Cardiac fibroblast (primary cell): Measurements from ENCODE around the gene GAL3ST2.
"Not testable (repeated sequence)": the region's sequence is repeated elsewhere in the genome, so short reads cannot be mapped to it uniquely, and the experiment has no call there.

Source experiments
- DNase-seq, 2 donors: peaks; one replicate each; pipeline versions ENCODE4 v3.0.0 to v3.0.0-alpha.2; 2010; ENCODE audit warnings: low read depth in 2 of 2
- H3K4me3 ChIP-seq, 2 donors: replicated peaks in 1 of 2; 1 replicate in 1 of 2; 2 replicates in 1 of 2; pipeline ENCODE4 v1.5.1; 2011; ENCODE audit warnings: low read depth in 2 of 2, low read length in 2 of 2, mild to moderate bottlenecking in 2 of 2, moderate library complexity in 1 of 2
- TF ChIP-seq, protein P1 (sequence below): IDR thresholded peaks from one replicate; pipeline ENCODE4 v1.5.1; 2011; ENCODE audit warnings: low read depth, mild to moderate bottlenecking, low read length, inconsistent platforms

GAL3ST2 gene

DNA sequence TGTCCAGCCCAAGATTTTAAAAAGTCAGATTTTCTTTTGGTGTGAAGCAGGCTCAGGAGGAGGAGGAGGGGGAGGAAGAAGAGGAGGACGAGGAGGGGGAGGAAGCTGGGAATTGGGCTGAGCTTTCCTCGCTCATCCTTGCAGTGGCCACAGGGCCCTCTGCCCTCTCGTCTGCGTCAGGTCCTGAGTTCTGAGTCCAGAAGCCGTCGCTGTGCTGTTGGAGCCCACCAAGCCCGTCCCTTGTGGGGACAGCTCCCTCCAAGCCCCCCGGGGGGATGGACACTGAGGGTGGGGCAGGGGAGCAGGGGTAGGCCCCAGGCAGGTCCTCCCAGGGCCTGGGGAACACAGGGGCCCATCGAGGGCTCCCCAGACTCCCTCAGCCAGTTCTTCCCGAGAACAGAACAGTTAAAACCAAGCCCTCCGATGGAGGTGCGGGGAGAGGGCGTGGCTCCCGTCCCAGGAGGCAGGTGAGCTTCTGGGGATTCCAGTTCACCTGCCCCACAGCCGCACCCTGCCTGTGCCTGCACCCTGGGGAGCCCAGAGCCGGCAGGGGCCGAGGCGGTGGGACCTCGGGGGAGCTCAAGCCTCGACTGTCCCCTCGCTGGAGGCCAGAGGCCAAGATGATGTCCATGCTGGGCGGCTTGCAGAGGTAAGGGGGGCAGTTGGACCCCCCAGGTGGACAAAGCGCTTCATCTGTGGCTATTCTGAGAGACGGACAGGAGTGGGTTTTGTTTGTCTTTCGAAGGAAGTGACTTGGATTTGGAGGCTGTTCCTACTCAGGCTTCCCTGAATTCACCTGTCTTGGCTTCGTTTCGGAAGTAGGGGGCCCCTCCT is at the start of gene GAL3ST2:
Gene GAL3ST2, plus strand, starts transcription at position 487 of the 834 bp plus-strand sequence. Its CDS starts 134 bp downstream, at position 621.
- H3K4me3 ChIP-seq, result no peak within 1 kb of the TSS
- no peak for DNase-seq
- TF ChIP-seq, protein P1, sequence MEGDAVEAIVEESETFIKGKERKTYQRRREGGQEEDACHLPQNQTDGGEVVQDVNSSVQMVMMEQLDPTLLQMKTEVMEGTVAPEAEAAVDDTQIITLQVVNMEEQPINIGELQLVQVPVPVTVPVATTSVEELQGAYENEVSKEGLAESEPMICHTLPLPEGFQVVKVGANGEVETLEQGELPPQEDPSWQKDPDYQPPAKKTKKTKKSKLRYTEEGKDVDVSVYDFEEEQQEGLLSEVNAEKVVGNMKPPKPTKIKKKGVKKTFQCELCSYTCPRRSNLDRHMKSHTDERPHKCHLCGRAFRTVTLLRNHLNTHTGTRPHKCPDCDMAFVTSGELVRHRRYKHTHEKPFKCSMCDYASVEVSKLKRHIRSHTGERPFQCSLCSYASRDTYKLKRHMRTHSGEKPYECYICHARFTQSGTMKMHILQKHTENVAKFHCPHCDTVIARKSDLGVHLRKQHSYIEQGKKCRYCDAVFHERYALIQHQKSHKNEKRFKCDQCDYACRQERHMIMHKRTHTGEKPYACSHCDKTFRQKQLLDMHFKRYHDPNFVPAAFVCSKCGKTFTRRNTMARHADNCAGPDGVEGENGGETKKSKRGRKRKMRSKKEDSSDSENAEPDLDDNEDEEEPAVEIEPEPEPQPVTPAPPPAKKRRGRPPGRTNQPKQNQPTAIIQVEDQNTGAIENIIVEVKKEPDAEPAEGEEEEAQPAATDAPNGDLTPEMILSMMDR, result no peak

DNA sequence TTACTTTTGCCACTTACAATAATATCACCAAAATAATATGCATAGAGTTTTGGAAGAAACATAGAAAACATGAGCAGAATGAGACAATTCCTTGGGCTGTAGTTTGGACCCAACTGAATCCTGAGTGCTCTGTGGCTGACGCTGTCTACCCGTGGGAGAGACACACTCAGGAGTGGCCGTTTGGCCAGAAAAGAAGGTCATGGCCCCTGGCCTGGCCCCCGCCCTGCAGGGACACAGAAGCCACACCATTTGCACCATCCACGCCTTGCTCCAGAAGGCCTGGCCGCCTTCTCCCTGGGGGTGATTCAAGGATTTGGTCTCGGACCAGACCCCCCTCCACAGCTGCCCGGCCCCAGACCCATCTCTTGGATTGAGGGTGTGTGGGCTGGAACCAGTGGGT is 48.6 kb upstream of the GAL3ST2 start:
- TF ChIP-seq, protein P1, result no peak
- no peak for DNase-seq
- no peak overlapping the region for H3K4me3 ChIP-seq

DNA sequence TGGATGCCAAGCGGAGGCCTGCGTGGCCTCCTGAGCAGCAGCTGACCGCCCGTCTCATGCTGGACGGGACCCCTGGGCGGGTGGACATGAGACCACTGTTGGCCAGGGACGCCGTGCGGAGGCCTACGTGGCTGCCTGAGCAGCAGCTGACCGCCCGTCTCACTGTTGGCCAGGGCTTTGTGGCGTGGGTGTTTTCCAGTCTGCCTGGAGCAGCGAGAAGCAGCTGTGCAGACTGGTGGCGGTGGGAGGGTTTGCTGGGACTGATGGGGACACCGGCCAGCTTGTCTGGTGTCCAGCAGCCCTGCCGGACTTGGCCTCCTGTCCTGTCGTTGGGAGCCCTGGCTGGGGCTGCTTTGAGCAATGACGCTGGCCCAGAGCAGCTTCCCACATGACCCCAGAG is 48.0 kb upstream of the GAL3ST2 start:
- no peak overlapping the region for H3K4me3 ChIP-seq
- TF ChIP-seq, protein P1, result no peak
- DNase-seq, result peak in 1 of 2 donors; percentile 13

DNA sequence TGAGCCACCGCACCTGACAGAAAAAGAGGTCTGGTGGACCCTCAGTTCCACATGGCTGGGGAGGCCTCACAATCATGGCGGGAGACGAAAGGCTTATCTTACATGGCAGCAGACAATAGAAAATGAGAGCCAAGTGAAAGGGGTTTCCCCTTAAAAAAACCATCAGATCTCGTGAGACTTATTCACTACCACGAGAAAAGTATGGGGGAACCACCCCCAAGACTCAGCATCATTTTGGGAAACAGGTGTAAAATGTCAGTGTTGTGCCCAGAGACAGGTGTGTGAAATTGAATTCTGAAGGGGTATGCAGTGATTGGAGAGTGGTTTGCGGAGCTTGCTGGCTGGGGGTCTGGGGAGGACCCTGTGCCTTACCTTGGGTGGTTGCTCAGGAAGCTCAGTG is 46.8 kb upstream of the GAL3ST2 start:
- H3K4me3 ChIP-seq, result no peak overlapping the region
- no peak for DNase-seq
- TF ChIP-seq, protein P1, result no peak

DNA sequence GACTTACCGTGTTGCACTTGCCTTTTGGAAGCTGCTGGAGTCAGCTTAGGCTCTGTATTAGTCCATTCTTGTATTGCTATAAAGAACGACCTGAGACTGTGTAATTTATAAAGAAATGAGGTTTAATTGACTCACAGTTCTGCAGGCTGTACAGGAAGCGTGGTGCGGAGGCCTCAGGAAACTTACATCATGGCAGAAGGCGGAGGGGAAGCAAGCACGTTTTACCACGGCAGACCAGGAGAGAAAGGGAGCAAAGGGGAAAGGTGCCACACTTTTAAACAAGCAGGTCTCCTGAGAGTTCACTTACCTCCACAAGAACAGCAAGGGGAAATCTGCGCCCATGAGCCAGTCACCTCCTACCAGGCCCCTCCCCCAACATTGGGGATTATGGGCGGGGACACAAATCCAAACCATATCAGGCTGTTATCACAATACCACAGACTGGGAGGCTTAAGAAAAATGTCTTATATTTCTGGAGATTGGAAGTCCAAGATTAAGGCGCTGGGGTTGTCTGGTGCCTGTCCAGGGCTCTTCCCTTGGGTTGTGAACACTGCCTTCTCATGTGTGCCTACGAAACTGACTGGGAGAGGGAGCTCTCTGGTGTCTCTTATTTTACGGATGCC is 45.8 kb upstream of the GAL3ST2 start:
- DNase-seq, result no peak
- TF ChIP-seq, protein P1, result no peak
- H3K4me3 ChIP-seq, result no peak overlapping the region

DNA sequence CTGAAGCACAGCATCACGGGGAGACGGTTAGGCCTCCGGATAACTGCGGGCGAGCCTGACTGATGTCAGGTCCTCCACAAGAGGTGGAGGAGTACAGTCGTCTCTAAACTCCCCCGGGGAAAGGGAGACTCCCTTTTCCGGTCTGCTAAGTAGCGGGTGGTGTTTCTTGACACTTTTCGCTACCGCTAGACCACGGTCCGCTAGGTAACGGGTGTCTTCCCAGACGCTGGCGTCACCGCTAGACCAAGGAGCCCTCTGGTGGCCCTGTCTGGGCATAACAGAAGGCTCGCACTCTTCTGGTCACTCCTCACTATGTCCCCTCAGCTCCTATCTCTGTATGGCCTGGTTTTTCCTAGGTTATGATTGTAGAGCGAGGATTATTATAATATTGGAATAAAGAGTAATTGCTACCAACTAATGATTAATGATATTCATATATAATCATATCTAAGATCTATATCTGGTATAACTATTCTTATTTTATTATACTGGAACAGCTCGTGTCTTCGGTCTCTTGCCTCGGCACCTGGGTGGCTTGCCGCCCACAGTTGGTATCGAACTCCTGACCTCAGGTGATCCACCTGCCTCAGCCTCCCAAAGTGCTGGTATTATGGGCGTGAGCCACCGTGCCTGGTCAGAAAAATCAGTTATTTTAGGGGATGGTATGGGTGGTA is 44.0 kb upstream of the GAL3ST2 start:
- TF ChIP-seq, protein P1, result peak; percentile 40
- H3K4me3 ChIP-seq, result not testable (repeated sequence)
- DNase-seq, result peak; percentile 37 to 62
